Endothelial cell (in vitro differentiated cells): ENCODE measurements around the gene ZC3H14. TPM values are rescaled to one million over a fixed set of nuclear protein-coding genes. Genes with fewer than 3 reads are reported as not detected.
A peak's percentile ranks its signal among the peaks of the same experiment; 100 is the strongest.

Experiments
- DNase-seq: peaks from one replicate; pipeline ENCODE4 v3.0.0; 2021; ENCODE audit warnings: low spot score
- H3K27ac Mint-ChIP-seq: one replicate; pipeline ENCODE4 v1.8.0; 2021; ENCODE audit warnings: mixed read lengths, inconsistent platforms; ENCODE audit not compliant: unreplicated experiment
- H3K27me3 Mint-ChIP-seq: one replicate; pipeline ENCODE4 v1.8.0; 2021; ENCODE audit warnings: mild to moderate bottlenecking, moderate library complexity, mixed read lengths, inconsistent platforms; ENCODE audit not compliant: unreplicated experiment
- H3K36me3 Mint-ChIP-seq: one replicate; pipeline ENCODE4 v1.8.0; 2021; ENCODE audit warnings: mild to moderate bottlenecking, low read depth, mixed read lengths, inconsistent platforms; ENCODE audit not compliant: unreplicated experiment
- H3K4me1 Mint-ChIP-seq: one replicate; pipeline ENCODE4 v1.8.0; 2021; ENCODE audit warnings: mild to moderate bottlenecking, mixed read lengths, inconsistent platforms; ENCODE audit not compliant: unreplicated experiment
- H3K4me3 Mint-ChIP-seq: one replicate; pipeline ENCODE4 v1.8.0; 2021; ENCODE audit warnings: mild to moderate bottlenecking, mixed read lengths, inconsistent platforms; ENCODE audit not compliant: unreplicated experiment
- H3K9me3 Mint-ChIP-seq: one replicate; pipeline ENCODE4 v1.8.0; 2021; ENCODE audit warnings: mixed read lengths, inconsistent platforms; ENCODE audit not compliant: unreplicated experiment
- total RNA-seq: library from RNA; stranded (reverse); fragmentation: NEBNext Ultra II Directional; extraction: Animal tissue kit (Norgen Biotek cat#: 25700); gene quantifications from one replicate; pipeline ENCODE4 v1.2.1, GENCODE V29; 2021; ENCODE audit not compliant: unreplicated experiment
- TF ChIP-seq, protein P1 (sequence below): fragments of 200-600 bp; sonication (generic); IDR thresholded peaks from one replicate; pipeline ENCODE4 v1.5.0; 2021; ENCODE audit warnings: antibody characterized with exemption; ENCODE audit not compliant: unreplicated experiment

The ZC3H14 gene
- total RNA-seq, 1 donor from 2014 or later, result 57.7 TPM

DNA sequence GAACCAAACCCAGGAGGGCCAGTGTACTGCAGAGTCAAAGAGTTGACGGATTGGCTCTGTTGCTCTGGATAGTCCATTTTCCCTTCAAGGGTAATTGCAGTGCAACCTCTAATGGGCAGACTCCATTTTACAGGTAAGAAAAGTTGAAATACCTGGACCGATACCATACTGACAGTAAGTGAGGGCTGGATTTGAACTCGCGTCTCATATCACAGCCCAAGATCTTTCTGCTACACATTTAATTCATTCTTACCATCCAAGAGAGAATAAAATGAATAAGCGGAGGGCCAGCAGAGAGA, 356 bp upstream of the ZC3H14 start:
- H3K27ac Mint-ChIP-seq, result peak overlapping the region; percentile 74
- H3K4me1 Mint-ChIP-seq, result peaks cover 8% of the 10 kb centered on the region
- H3K4me3 Mint-ChIP-seq, result peak overlapping the region; percentile 95
- TF ChIP-seq, protein P1, sequence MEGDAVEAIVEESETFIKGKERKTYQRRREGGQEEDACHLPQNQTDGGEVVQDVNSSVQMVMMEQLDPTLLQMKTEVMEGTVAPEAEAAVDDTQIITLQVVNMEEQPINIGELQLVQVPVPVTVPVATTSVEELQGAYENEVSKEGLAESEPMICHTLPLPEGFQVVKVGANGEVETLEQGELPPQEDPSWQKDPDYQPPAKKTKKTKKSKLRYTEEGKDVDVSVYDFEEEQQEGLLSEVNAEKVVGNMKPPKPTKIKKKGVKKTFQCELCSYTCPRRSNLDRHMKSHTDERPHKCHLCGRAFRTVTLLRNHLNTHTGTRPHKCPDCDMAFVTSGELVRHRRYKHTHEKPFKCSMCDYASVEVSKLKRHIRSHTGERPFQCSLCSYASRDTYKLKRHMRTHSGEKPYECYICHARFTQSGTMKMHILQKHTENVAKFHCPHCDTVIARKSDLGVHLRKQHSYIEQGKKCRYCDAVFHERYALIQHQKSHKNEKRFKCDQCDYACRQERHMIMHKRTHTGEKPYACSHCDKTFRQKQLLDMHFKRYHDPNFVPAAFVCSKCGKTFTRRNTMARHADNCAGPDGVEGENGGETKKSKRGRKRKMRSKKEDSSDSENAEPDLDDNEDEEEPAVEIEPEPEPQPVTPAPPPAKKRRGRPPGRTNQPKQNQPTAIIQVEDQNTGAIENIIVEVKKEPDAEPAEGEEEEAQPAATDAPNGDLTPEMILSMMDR, result no peak
- no peaks in the 10 kb centered on the region for H3K9me3 Mint-ChIP-seq
- peaks cover 11% of the 10 kb centered on the region for H3K27me3 Mint-ChIP-seq
- no peak for DNase-seq
- peaks cover 10% of the 10 kb centered on the region for H3K36me3 Mint-ChIP-seq

DNA sequence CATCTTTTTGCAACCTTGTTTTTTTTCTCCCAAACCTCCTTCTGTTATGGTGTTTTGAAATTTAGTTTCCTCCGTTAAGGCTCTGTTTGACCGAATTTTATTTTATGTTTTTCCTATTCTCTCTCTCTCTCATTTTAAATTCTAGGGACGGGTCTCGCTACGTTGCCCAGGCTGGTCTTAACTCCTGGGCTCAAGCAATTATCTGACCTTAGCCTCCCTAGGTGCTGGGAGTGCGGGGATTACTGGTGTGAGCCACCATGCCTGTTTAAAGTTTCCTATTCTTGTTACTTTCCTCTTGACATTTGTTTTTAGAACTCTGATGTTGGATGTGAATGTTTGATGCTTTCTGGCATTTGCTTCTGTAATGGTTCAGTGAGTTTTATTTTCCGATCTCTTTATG, 1.0 kb downstream of the ZC3H14 start:
- Mint-ChIP-seq H3K27ac (peak overlapping the region; percentile 33), H3K36me3 (peaks cover 16% of the 10 kb centered on the region), H3K4me1 (peaks cover 8% of the 10 kb centered on the region), H3K9me3 (no peaks in the 10 kb centered on the region), H3K27me3 (peaks cover 11% of the 10 kb centered on the region), H3K4me3 (peak overlapping the region; percentile 95)
- TF ChIP-seq, protein P1, result no peak
- no peak for DNase-seq

DNA sequence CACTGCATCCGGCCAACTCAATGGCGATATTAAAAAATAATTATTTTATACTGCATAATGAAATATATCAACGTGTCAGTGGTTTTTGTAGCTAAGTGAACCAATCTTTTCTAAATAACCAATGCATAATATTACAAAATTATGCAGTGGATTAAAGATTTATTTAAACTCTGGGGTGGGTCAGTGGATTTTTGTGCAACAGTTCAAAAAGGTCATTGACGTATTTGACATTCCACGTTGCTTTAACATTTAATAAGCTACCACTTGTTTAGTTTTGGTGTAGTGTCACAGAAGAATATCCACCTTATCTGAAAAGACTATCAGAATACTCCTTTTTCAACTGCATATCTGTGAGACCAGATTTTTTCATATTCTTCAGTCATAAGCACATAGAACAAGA, 2.6 kb downstream of the ZC3H14 start:
- peaks cover 8% of the 10 kb centered on the region for H3K4me1 Mint-ChIP-seq
- H3K27ac Mint-ChIP-seq, result no peak overlapping the region
- peaks cover 22% of the 10 kb centered on the region for H3K36me3 Mint-ChIP-seq
- DNase-seq, result no peak
- no peaks in the 10 kb centered on the region for H3K9me3 Mint-ChIP-seq
- no peak overlapping the region for H3K4me3 Mint-ChIP-seq
- peaks cover 11% of the 10 kb centered on the region for H3K27me3 Mint-ChIP-seq
- TF ChIP-seq, protein P1, result no peak

DNA sequence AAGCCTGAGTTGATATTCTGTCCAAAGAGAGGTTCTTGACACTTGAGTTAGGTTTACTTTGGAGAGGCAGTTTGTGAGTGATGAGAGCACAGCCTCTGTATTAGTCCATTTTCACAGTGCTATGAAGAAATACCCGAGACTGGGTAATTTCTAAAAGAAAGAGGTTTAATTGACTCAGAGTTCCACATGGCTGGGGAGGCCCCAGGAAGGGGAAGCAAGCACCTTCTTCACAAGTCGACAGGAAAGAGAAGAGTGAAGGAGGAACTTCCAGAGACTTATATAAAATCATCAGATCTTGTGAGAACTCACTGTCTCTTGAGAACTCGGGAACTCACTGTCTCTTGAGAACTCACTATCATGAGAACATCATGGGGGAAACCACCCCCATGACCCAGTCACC, 5.4 kb downstream of the ZC3H14 start:
- no peak for DNase-seq
- no peak overlapping the region for H3K27ac Mint-ChIP-seq
- no peaks in the 10 kb centered on the region for H3K27me3 Mint-ChIP-seq
- peaks cover 26% of the 10 kb centered on the region for H3K36me3 Mint-ChIP-seq
- TF ChIP-seq, protein P1, result no peak
- H3K4me1 Mint-ChIP-seq, result peaks cover 8% of the 10 kb centered on the region
- no peak overlapping the region for H3K4me3 Mint-ChIP-seq
- H3K9me3 Mint-ChIP-seq, result no peaks in the 10 kb centered on the region

DNA sequence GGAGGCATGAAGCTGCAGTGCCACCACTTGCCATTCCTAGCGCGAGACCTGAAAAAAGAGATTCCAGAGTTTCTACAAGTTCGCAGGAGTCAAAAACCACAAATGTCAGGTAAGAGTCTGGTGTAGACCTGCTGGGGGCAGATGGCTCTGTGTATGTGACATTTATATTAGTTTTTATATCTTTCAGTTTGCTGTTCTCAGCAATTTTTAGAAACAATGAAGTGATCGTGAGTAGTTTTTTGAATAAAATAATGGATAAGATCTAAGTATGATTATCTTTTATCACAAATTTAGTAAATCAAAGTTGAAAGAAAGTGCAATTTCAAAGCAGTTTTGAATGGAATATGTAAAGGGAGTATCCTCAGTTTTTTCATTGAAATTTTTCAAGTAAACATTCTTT, 9.3 kb downstream of the ZC3H14 start:
- H3K36me3 Mint-ChIP-seq, result peaks cover 36% of the 10 kb centered on the region
- H3K4me3 Mint-ChIP-seq, result no peak overlapping the region
- no peaks in the 10 kb centered on the region for H3K27me3 Mint-ChIP-seq
- DNase-seq, result no peak
- no peak overlapping the region for H3K27ac Mint-ChIP-seq
- TF ChIP-seq, protein P1, result no peak
- no peaks in the 10 kb centered on the region for H3K4me1 Mint-ChIP-seq
- H3K9me3 Mint-ChIP-seq, result no peaks in the 10 kb centered on the region
